CD14-positive monocyte (primary cell): ENCODE results near the gene SEMA3E. TPM values are rescaled to one million over a fixed set of nuclear protein-coding genes. Genes with fewer than 3 reads are reported as not detected.

ENCODE experiments used
- DNase-seq, 3 donors: peaks; one replicate each; pipeline ENCODE4 v3.0.0-alpha.2; 2011 to 2022
- H2AFZ ChIP-seq: 2 replicates; pipeline ENCODE4 v1.6.0; 2012; ENCODE audit warnings: mild to moderate bottlenecking, low read depth, low read length, inconsistent platforms; ENCODE audit not compliant: insufficient read depth, poor library complexity, severe bottlenecking
- H3K27ac ChIP-seq, 2 donors: 1 replicate in 1 of 2; 2 replicates in 1 of 2; pipeline ENCODE4 v1.5.1; 2012 to 2013; ENCODE audit warnings: low read length in 2 of 2, control low read depth in 1 of 2, inconsistent platforms in 1 of 2, low read depth in 1 of 2, mild to moderate bottlenecking in 1 of 2
- H3K27me3 ChIP-seq, 2 donors: one replicate each; pipeline versions ENCODE4 v1.6.0 to v1.6.1; 2011 to 2013; ENCODE audit warnings: low read length in 2 of 2; ENCODE audit not compliant: control insufficient read depth in 2 of 2, insufficient read depth in 2 of 2
- H3K36me3 ChIP-seq, 2 donors: replicated peaks in 1 of 2; 1 replicate in 1 of 2; 2 replicates in 1 of 2; pipeline versions ENCODE4 v1.5.1 to v1.6.1; 2012 to 2013; ENCODE audit warnings: low read length in 2 of 2, control low read depth in 1 of 2, inconsistent platforms in 1 of 2, mild to moderate bottlenecking in 1 of 2; ENCODE audit not compliant: insufficient read depth in 2 of 2, control insufficient read depth in 1 of 2
- H3K4me1 ChIP-seq, 2 donors: 1 replicate in 1 of 2; 2 replicates in 1 of 2; pipeline versions ENCODE4 v1.5.1 to v1.6.1; 2012 to 2013; ENCODE audit warnings: low read length in 2 of 2, control low read depth in 1 of 2, inconsistent platforms in 1 of 2, mild to moderate bottlenecking in 1 of 2, moderate library complexity in 1 of 2; ENCODE audit not compliant: insufficient read depth in 2 of 2, control insufficient read depth in 1 of 2
- H3K4me2 ChIP-seq: replicated peaks from 2 replicates; pipeline ENCODE3; 2012; ENCODE audit warnings: low read length, moderate library complexity, mild to moderate bottlenecking; ENCODE audit not compliant: poor library complexity, severe bottlenecking; ENCODE audit errors: extremely low read depth
- H3K4me3 ChIP-seq, 3 experiments: fragments of 200-600 bp in 1 of 3; sonication (generic) in 1 of 3; replicated peaks in 1 of 3; 1 replicate in 2 of 3; 2 replicates in 1 of 3; pipeline ENCODE4 v1.5.1; 2011 to 2013; ENCODE audit warnings: low read length in 3 of 3, mild to moderate bottlenecking in 3 of 3, control low read depth in 2 of 3, low read depth in 2 of 3, inconsistent platforms in 1 of 3, moderate library complexity in 1 of 3
- H3K79me2 ChIP-seq: 2 replicates; pipeline ENCODE4 v1.6.0; 2012; ENCODE audit warnings: mild to moderate bottlenecking, control low read depth, inconsistent platforms, low read length, moderate library complexity; ENCODE audit not compliant: insufficient read depth
- H3K9ac ChIP-seq: 2 replicates; pipeline ENCODE4 v1.6.0; 2017; ENCODE audit warnings: low read length, mild to moderate bottlenecking; ENCODE audit not compliant: insufficient read depth, poor library complexity, severe bottlenecking
- H3K9me3 ChIP-seq, 2 donors: replicated peaks in 1 of 2; 1 replicate in 1 of 2; 2 replicates in 1 of 2; pipeline versions ENCODE4 v1.5.1 to v1.6.1; 2012 to 2013; ENCODE audit warnings: low read length in 2 of 2, control low read depth in 1 of 2; ENCODE audit not compliant: control insufficient read depth in 1 of 2, insufficient read depth in 1 of 2
- H4K20me1 ChIP-seq: 2 replicates; pipeline ENCODE4 v1.6.0; 2012; ENCODE audit warnings: mild to moderate bottlenecking, low read length, control low read depth, moderate library complexity; ENCODE audit not compliant: insufficient read depth
- H3K27ac Mint-ChIP-seq, 7 donors: one replicate each; pipeline ENCODE4 v1.8.0; 2020; ENCODE audit warnings: mild to moderate bottlenecking in 7 of 7, mixed read lengths in 7 of 7, moderate library complexity in 6 of 7, inconsistent platforms in 2 of 7
- H3K27me3 Mint-ChIP-seq, 3 donors: one replicate each; pipeline ENCODE4 v1.8.0; 2021 to 2022; ENCODE audit warnings: low read depth in 3 of 3, mild to moderate bottlenecking in 3 of 3, mixed read lengths in 3 of 3, moderate library complexity in 3 of 3, inconsistent platforms in 1 of 3
- H3K36me3 Mint-ChIP-seq, 2 donors: one replicate each; pipeline ENCODE4 v1.8.0; 2020; ENCODE audit warnings: mixed read lengths in 2 of 2, inconsistent platforms in 1 of 2, mild to moderate bottlenecking in 1 of 2
- H3K4me1 Mint-ChIP-seq: one replicate; pipeline ENCODE4 v1.8.0; 2020; ENCODE audit warnings: mild to moderate bottlenecking, mixed read lengths
- H3K4me3 Mint-ChIP-seq, 2 donors: one replicate each; pipeline ENCODE4 v1.8.0; 2020; ENCODE audit warnings: mild to moderate bottlenecking in 2 of 2, mixed read lengths in 2 of 2, moderate library complexity in 1 of 2
- H3K9me3 Mint-ChIP-seq, 7 donors: one replicate each; pipeline ENCODE4 v1.8.0; 2020 to 2022; ENCODE audit warnings: mixed read lengths in 7 of 7, mild to moderate bottlenecking in 6 of 7, moderate library complexity in 6 of 7, inconsistent platforms in 2 of 7
- CTCF ChIP-seq: fragments of 200-600 bp; IDR thresholded peaks from one replicate; pipeline ENCODE4 v1.8.0; 2022; ENCODE audit warnings: antibody characterized with exemption, mild to moderate bottlenecking
- WGBS: methylation state at CpG from one replicate; pipeline ENCODE4 v1.1.5; 2013; ENCODE audit warnings: missing lambda C conversion rate; ENCODE audit not compliant: insufficient coverage; 5-methylcytosine and 5-hydroxymethylcytosine counted together
- intact Hi-C, 2 donors: fragments of 100-400 bp; cut with micrococcal nuclease; formaldehyde crosslinking; loops; one replicate each; pipeline versions ENCODE4 v1.15.0 to v1.15.1; 2023
- polyA plus RNA-seq, 3 donors: library from polyadenylated mRNA; depleted of rRNA in 1 of 3; unstranded in 2 of 3; stranded (reverse) in 1 of 3; fragments of 300-500 nt in 2 of 3; fragments of >200 nt in 1 of 3; fragmentation: Illumina TruSeq in 2 of 3; gene quantifications; 1 replicate in 2 of 3; 2 replicates in 1 of 3; pipeline ENCODE4 v1.2.3, GENCODE V29; 2012 to 2021

SEMA3E gene
- polyA plus RNA-seq, 3 donors = not detected

- Histone ChIP-seq H3K27ac (no peak overlapping the region), H2AFZ (no peak overlapping the region), H3K9ac (no peak overlapping the region), H3K4me1 (no peaks in the 10 kb centered on the region), H3K4me3 (no peak overlapping the region), H3K79me2 (no peaks in the 10 kb centered on the region), H4K20me1 (no peaks in the 10 kb centered on the region), H3K9me3 (no peaks in the 10 kb centered on the region), H3K4me2 (no peak overlapping the region), H3K27me3 (no peaks in the 10 kb centered on the region), H3K36me3 (no peaks in the 10 kb centered on the region)
- DNase-seq = no peak
- H3K9me3 Mint-ChIP-seq = peaks cover 0 to 4% (median 0%) of the 10 kb centered on the region in 7 donors
- WGBS = no CpG with 5 or more reads among the region's 1 CpG
- H3K4me1 Mint-ChIP-seq = no peaks in the 10 kb centered on the region
- H3K27ac Mint-ChIP-seq = no peak overlapping the region
- no peak for TF ChIP-seq CTCF
- H3K4me3 Mint-ChIP-seq = no peak overlapping the region
- no peaks in the 10 kb centered on the region for H3K27me3 Mint-ChIP-seq
- no peaks in the 10 kb centered on the region for H3K36me3 Mint-ChIP-seq
- intact Hi-C loops = no loop called here
These were observed 40.9 kb upstream of the SEMA3E start for GRCh38 chr7:83689855-83690254.

GRCh38 chr7:83686416-83686815, 37.5 kb upstream of the SEMA3E start:
- Histone ChIP-seq H3K9ac (no peak overlapping the region), H3K4me2 (no peak overlapping the region), H2AFZ (no peak overlapping the region), H3K4me3 (no peak overlapping the region), H3K79me2 (no peaks in the 10 kb centered on the region), H4K20me1 (no peaks in the 10 kb centered on the region), H3K9me3 (no peaks in the 10 kb centered on the region), H3K27ac (no peak overlapping the region), H3K27me3 (no peaks in the 10 kb centered on the region), H3K4me1 (no peaks in the 10 kb centered on the region), H3K36me3 (no peaks in the 10 kb centered on the region)
- intact Hi-C loops = no loop called here
- Mint-ChIP-seq H3K27ac (no peak overlapping the region), H3K4me3 (no peak overlapping the region), H3K9me3 (no peaks in the 10 kb centered on the region), H3K27me3 (no peaks in the 10 kb centered on the region), H3K36me3 (no peaks in the 10 kb centered on the region), H3K4me1 (no peaks in the 10 kb centered on the region)
- no peak for TF ChIP-seq CTCF
- WGBS = no CpG with 5 or more reads among the region's 1 CpG
- DNase-seq = no peak
